Activated CD4-positive, CD25-positive, alpha-beta regulatory T cell treated with anti-CD3 and anti-CD28 coated beads, Interleukin-2, amount 50 U/mL, for 16 hours (primary cell): Measurements from ENCODE around the gene FADS6.

Source experiments
- DNase-seq: peaks from one replicate; pipeline ENCODE4 v3.0.0-alpha.2; 2020; ENCODE audit warnings: low read depth, low spot score

Gene FADS6

GRCh38 chr17:74868251-74868907, 25.1 kb downstream of the FADS6 start:
- no peak for DNase-seq

GRCh38 chr17:74866198-74866835, 27.1 kb downstream of the FADS6 start:
- no peak for DNase-seq

DNA sequence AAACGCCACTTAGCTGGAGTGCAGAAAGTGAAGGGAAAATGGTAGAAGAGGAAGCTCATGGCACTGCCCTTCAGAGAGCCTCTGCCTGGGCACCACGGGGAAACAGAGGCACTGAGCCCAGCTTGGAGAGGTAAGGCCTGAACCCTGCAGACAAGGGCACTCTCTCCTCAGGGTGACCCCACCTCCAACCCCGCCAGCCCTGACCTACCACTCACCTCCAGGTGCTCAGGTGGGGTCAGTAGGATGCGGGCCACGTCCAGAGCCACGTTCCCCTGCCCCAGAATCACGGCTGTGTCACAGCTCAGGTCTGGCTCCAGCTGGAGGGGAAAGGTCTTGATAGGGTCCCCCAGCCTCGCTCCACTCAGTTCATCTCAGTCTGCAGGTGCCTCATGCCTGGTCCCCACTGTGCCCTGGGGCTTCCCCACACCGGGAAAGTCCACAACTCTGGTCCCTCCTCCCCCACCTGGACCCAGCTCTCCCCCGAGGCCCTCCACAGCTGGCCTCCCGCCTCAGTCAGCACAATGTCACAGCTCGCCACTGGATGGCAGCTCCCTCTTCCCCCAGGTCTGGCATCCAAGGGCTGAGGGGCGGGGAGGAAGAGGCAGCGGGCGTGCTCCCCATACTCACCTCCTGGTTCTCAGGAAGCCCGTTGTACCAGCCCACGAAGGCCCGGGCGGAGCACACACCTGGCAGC, 27.8 kb downstream of the FADS6 start:
- no peak for DNase-seq

DNA sequence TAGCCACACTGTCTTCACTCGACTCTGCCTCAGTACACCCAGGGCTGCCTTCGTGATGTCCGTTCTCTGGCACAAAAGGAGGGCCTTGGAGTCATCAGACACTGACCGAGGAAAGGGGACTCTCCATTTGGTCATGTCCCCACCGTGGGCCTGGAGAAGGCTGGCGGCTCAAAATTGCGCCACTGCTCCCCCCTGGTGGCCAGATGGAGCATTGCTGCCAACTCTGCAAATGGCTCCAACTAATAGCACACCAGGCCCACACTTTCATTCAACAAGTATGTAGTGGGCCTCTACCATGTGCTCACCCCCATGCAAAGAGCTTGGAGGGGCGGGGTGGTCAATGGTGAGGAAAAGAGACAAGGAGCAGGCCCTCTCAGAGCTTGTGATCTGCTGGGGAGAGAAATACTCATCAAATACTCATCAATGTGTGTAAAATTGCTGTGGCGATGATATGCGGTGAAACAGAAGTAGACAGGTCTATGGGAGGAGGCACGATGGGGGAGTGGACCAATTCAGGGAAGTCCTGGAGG, 28.5 kb downstream of the FADS6 start:
- peak; percentile 49 for DNase-seq

DNA sequence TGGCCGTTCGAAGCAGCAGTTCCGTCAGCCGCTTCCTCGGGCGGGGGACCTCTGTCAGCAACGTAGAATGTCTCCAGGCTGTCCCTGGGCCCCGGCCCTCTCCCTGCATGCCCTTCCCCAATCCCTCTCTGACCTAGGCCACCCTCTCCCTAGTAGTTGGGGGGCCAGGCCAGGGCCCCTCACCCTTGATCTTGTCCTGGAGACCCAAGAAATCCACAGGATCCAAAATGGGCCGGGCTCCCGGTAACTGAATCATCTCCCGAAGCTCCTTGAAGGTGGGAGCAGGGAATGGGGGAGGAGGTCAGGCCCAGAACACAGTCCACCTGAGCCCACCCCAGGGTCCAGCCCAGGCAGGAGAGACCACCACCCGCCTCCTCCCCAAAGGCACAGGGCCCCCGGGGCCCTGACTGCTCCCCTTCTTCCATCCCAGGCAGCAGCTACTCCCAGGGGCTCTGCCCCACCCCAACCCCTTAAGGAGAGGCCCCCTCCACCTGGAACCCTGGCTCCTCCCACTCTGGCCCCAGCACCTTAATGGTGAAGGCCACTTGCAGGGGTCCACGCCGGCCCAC, 29.1 kb downstream of the FADS6 start:
- no peak for DNase-seq

GRCh38 chr17:74863420-74864296, 29.8 kb downstream of the FADS6 start:
- DNase-seq, result no peak

DNA sequence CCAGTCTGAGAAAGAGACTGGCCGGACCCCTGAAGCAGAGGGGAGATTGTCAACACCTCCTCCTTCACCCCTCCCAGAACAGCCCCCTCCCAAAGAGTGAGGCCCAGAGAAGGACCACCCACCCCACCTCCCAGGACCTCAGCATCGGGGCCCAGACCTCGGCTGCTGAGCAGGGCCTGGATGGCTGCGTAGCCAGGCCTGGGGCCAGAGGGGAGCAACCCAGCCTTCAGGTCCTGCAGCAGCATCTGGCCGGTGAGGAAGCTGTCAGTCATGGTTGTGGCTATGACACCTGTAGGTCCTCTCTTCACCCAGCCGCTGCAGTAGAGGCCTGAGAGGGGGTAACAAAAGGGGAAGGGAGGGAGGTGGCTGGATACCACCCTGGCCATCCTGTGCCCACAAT, 30.5 kb downstream of the FADS6 start:
- no peak for DNase-seq

DNA sequence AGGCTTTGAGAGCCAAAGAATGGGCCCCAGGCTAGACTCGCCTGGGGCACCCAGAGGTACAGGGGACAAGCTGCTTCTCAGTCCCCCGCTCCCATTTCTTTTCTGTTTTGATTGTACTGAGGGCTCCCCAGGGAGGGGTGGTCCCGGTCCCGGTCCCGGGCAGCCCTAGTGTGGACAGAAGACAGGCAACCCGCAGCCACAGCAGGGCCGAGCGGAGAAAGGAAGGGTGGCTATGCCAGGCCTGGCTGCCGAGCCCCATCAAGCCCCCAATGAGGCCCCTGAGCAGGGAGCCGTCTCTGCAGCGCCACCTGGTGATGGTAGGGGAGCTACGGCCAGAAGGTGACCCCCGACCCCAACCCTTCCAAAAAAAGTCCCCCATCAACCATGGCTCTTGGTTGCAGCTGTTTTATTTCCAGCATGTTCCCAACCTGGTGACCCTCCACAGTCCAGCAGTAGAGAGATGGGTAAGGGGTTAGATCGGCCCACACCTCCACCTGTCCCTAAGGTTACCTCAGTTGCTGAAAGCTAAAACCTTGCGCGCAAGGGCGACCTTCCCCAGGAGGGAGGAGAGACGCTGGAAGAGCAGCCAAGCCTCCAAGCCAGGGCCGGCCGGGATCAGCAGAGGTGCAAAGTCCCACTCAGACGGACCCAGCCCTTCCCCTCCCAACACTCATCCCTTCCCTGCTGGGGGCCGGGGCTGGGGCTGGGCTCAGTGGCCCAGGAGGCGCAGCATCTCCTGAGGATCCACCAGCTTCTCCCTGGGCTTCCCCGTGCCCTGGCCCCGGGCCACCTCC, 31.1 kb downstream of the FADS6 start:
- peak; percentile 39 for DNase-seq

GRCh38 chr17:74861662-74862107, 31.7 kb downstream of the FADS6 start:
- DNase-seq, result no peak

DNA sequence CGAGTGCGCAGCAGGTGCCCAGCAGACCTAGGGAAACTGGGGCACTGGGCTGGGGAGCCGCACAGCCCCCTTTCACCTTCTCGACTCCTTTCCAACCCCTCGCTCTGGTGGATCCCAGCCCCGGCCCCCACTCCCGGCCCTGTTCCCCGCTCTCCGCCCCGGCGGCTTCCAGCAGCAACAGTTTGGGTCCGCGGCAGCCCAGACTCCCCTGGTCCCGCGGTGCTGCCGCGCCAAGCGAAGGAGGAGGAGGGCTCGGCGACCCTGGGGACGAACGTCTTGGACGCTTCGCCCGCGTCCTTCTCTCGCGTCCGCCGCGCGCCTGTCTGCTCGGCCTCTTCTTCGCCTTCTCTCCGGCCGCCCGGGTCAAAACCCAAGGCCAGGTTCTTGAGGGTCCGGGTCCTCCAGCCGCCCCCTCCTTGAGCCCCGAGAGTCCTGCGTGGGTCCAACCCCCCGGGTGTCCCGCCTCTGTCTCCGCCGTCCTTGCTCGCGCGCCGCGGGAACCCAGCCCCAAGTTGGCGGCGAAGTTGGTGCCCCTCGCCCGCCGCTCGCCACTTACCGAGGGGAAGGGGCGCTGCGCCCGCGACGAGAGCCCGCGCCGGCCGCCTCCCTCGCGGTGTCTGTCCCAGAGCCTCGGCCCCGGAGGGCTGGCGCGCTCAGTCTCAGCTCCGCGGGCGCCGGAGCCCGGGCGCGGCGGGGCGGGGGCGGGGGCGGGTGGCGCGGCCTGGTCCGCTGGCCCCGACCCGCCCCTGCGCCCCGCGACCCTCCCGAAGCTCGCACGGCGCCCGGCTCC, 32.4 kb downstream of the FADS6 start:
- DNase-seq, result no peak

GRCh38 chr17:74860229-74860871, 33.1 kb downstream of the FADS6 start:
- DNase-seq, result no peak

- no peak for DNase-seq
Measured at GRCh38 chr17:74859459-74860228, 33.8 kb downstream of the FADS6 start, which contains the start of gene GRIN2C. GRIN2C (minus strand) TSS chr17:74859885; CDS start chr17:74855092, 4,793 bp downstream.

DNA sequence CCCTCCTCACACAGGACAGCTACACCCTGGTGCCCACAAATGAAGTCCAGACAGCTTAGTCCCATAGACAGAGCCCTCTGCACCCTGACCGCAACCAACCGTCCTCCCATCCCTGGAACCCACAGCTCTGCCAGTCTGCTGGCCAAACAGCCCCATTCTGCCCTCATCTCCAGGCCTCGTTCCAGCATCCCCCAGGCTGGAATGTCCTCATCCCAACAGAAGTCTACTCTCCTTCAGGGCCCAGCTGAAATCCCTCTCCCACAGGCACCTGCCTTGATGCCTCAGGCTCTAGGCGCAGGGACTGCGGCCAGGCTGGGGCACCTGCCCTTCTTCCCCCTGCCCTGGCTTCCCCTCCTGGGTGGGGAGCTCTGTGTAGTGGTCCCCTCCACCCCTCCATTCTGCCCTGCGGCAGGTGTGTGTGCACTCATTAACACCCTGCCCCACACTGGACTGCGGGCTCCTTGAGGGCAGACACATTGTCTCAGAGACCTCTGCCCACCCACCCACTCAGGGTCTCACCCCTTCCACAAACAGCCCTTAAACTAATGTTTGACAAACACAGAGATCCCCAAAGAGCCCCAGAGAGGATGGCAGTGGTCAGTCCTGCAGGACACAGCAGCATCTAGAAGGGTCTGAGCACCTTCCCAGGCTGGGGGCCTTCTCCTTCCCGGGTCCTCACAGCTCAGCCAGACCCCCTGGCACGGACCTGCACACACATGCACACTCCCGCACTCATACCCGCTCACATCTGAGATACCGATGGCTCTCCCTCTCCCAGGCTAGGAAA, 34.6 kb downstream of the FADS6 start:
- DNase-seq, result no peak

GRCh38 chr17:74857191-74857590, 36.2 kb downstream of the FADS6 start:
- no peak for DNase-seq

DNA sequence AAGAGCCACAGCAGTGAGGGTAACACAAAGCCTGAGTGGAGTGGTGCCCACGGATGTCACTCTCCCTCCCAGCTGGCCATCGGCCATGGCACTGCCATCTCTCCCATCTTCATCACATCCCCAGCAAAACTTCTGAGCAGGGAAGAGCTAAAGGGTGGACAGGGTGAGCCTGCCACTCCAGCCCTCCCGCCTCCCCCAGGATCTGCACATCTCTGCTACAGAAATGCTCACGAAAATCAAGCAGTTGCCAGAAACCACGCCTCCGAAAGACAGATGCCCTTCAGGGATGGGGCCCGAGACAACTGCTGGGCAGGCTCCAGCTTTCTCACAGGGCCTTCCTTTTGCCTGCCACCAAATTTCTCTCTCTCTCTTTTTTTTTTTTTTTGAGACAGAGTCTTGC, 37.3 kb downstream of the FADS6 start:
- DNase-seq, result no peak

GRCh38 chr17:74855323-74855722, 38.1 kb downstream of the FADS6 start:
- no peak for DNase-seq

- DNase-seq, result no peak
Measured at GRCh38 chr17:74854792-74855191, 38.6 kb downstream of the FADS6 start.
